ENCODE results near the gene SBF2.

The SBF2 gene

GRCh38 chr11:9738116-9738515 lies 555.9 kb downstream of the SBF2 start:
- no peak for DNase-seq

- DNase-seq: no peak
Measured at GRCh38 chr11:9736365-9736764, 557.7 kb downstream of the SBF2 start.

GRCh38 chr11:9735919-9736318 lies 558.1 kb downstream of the SBF2 start:
- DNase-seq: no peak

- no peak for DNase-seq
Measured at GRCh38 chr11:9735236-9735635, 558.8 kb downstream of the SBF2 start.

GRCh38 chr11:9733212-9733611 lies 560.8 kb downstream of the SBF2 start:
- DNase-seq: no peak

- DNase-seq: no peak
Measured at GRCh38 chr11:9732453-9732852, 561.6 kb downstream of the SBF2 start.

- no peak for DNase-seq
Measured at GRCh38 chr11:9731256-9731655, 562.8 kb downstream of the SBF2 start.
